Psoas muscle (tissue), 8 donors: ENCODE results near the gene MOCS3. TPM values are rescaled to one million over a fixed set of nuclear protein-coding genes. Genes with fewer than 3 reads are reported as not detected.
A peak's percentile ranks its signal among the peaks of the same experiment; 100 is the strongest.

Source experiments
- ATAC-seq, 4 donors: fragments of 200-7000 bp; cut with Tn5 transposase; one replicate each; pipeline ENCODE4 v1.9.1; 2020; ENCODE audit warnings: moderate library complexity in 3 of 4, mild to moderate bottlenecking in 2 of 4
- DNase-seq, 2 donors: peaks; one replicate each; pipeline ENCODE4 v3.0.0-alpha.2; 2020
- H3K27ac ChIP-seq: fragments of 200-600 bp; one replicate; pipeline ENCODE4 v1.8.0; 2022
- H3K27me3 ChIP-seq, 3 donors: fragments of 200-600 bp in 1 of 3; one replicate each; pipeline versions ENCODE4 v1.6.1 to v1.8.0; 2013 to 2022; ENCODE audit warnings: low read length in 2 of 3, mild to moderate bottlenecking in 2 of 3, moderate library complexity in 1 of 3; ENCODE audit not compliant: insufficient read depth in 3 of 3
- H3K36me3 ChIP-seq, 2 donors: fragments of 200-600 bp in 1 of 2; one replicate each; pipeline versions ENCODE4 v1.6.1 to v1.8.0; 2013 to 2022; ENCODE audit warnings: low read depth in 1 of 2, mild to moderate bottlenecking in 1 of 2, moderate library complexity in 1 of 2; ENCODE audit not compliant: insufficient read depth in 1 of 2
- H3K4me1 ChIP-seq: fragments of 200-600 bp; one replicate; pipeline ENCODE4 v1.8.0; 2022
- H3K4me3 ChIP-seq: fragments of 200-600 bp; one replicate; pipeline ENCODE4 v1.8.0; 2022; ENCODE audit warnings: mild to moderate bottlenecking
- H3K9me3 ChIP-seq: fragments of 200-600 bp; one replicate; pipeline ENCODE4 v1.8.0; 2022
- WGBS, 3 donors: extraction: QIAGEN DNeasy Blood & Tissue Kit; methylation state at CpG; one replicate each; pipeline versions ENCODE4 v1.1.6 to v1.1.7; 2013; 5-methylcytosine and 5-hydroxymethylcytosine counted together
- intact Hi-C, 2 donors: fragments of 100-400 bp; cut with DNase I; formaldehyde crosslinking; loops; one replicate each; pipeline versions ENCODE4 v1.11.0 to v1.14.2; 2022
- polyA plus RNA-seq, 3 donors: library from polyadenylated mRNA; stranded (reverse); fragments of 200-250 nt; gene quantifications; one replicate each; pipeline ENCODE4 v1.2.3, GENCODE V29; 2013
- total RNA-seq, 4 donors: library from RNA; stranded (reverse); fragmentation: NEBNext Ultra II Directional in 2 of 4; extraction: Animal tissue kit (Norgen Biotek cat#: 25700) in 2 of 4; gene quantifications; one replicate each; pipeline versions ENCODE4 v1.2.1 to v1.2.4, GENCODE V29; 2021 to 2023
- TF ChIP-seq, protein P1 (sequence below): fragments of 200-600 bp; IDR thresholded peaks from one replicate; pipeline ENCODE4 v1.8.0; 2022; ENCODE audit warnings: antibody characterized with exemption
- donor health status: healthy with polysubstance abuse.
- donor health status: DM: no; HTN: no; CAD: no; lungs with moderate emphysema.
- donor health status: Bipolar disorder and iron deficiency.
- donor health status: healthy.
- donor health status: DM: yes; HTN: yes; CAD: no.
- donor health status: DM: no; HTN: no; CAD: no.
- donor health status: DM: no; HTN: no; CAD: no.
- donor health status: DM: yes; HTN: yes; CAD: no.

Gene MOCS3
- total and polyA plus RNA-seq, 7 donors, result 2.1 to 5.9 (median 3.5) TPM

DNA sequence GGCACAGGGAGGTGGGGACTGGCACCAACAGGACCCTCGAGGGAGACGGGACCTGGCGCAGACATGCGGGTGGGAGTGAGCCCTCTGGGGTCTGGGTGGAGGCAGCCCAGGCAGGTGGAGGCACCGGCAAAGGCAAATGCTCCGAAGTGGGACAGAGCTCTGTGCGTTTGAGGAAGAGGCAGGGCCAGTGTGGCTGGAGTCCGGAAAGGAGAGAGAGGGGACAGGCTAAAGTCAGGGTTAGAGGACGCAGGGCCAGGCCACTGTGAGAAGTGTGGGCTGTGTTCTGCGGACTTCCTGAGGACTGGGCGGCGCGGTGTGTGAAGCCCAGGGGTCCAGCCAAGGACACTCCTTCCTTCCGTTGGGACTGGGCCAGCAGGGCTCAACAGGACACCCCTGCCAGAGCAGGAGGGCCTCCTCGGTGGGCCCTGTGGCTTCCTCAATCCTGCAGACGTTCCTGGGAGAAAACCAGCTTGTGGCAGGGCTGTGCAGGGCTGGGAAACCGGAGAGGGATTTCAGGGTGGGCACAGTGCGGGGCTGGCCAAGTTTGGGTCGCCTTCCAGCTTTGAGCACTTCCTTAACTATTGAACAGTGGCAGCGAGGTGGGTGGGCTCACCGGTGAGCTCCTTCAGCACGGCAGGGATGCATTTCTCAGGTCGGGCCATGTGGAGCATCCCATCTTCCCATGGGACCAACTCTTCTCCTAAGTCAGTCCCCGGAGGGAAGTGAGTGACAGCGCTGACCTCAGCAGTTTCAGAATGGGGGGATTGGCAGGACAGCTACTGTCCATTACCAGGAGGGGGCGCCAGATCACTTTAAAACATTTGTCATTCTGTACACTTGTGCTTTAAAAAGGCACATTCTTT is 22.5 kb downstream of the MOCS3 start:
- ATAC-seq (no peak), DNase-seq (peak in 1 of 2 donors; percentile 38)
- intact Hi-C loops, result loop anchor here in 1 of 2 donors (10.0 kb wide), 2 partner anchors 614 to 644 kb away; no protein-coding TSS in a partner anchor
- H3K4me3 ChIP-seq, result no peak overlapping the region
- 41 to 43% (median 42%) methylated on average over 26 of the region's 26 CpGs for WGBS, 3 donors
- peaks cover 4 to 44% (median 5%) of the 10 kb centered on the region in 3 donors for H3K27me3 ChIP-seq
- no peak overlapping the region for H3K27ac ChIP-seq
- no peaks in the 10 kb centered on the region for H3K36me3 ChIP-seq
- H3K4me1 ChIP-seq, result no peaks in the 10 kb centered on the region
- H3K9me3 ChIP-seq, result no peaks in the 10 kb centered on the region
- TF ChIP-seq, protein P1, sequence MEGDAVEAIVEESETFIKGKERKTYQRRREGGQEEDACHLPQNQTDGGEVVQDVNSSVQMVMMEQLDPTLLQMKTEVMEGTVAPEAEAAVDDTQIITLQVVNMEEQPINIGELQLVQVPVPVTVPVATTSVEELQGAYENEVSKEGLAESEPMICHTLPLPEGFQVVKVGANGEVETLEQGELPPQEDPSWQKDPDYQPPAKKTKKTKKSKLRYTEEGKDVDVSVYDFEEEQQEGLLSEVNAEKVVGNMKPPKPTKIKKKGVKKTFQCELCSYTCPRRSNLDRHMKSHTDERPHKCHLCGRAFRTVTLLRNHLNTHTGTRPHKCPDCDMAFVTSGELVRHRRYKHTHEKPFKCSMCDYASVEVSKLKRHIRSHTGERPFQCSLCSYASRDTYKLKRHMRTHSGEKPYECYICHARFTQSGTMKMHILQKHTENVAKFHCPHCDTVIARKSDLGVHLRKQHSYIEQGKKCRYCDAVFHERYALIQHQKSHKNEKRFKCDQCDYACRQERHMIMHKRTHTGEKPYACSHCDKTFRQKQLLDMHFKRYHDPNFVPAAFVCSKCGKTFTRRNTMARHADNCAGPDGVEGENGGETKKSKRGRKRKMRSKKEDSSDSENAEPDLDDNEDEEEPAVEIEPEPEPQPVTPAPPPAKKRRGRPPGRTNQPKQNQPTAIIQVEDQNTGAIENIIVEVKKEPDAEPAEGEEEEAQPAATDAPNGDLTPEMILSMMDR, result peak; percentile 63

DNA sequence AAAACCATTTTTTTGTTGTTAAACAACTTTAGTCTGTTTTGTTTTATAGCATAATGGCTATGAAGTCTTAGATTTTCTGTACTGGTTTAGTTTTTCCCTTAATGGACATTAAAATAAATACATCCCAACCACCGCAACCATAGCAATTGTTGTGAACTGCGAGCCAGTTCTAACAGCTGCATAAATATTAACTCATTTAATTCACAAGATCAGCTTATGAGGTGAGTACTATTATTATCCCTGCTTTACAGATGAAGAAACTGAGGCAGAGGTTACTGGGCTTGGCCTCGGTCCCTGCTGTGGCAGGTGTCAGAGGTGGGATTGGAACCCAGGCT is 23.1 kb downstream of the MOCS3 start:
- H3K4me1 ChIP-seq, result no peaks in the 10 kb centered on the region
- no peaks in the 10 kb centered on the region for H3K36me3 ChIP-seq
- intact Hi-C loops, result loop anchor here in 1 of 2 donors (10.0 kb wide), 2 partner anchors 613 to 643 kb away; no protein-coding TSS in a partner anchor

DNA sequence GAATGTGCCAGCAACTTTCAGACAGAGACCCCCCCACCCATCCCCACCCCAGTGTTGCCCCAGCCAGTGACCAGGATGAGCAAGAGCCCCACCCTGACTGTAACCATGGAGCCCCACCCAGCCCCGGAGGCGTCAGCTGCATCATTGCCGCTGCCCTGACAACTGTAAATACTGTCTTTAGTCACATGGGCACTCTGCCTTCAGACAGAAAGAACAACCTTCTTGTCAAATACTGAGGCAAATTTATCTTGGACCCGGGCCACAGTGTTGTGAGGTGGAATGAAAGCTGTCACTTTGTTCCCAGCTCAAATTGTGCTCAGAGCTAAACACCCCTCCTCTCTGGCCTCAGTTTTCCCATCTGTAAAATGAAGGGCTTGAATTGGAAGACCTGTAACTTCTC is 23.7 kb downstream of the MOCS3 start:
- intact Hi-C loops, result loop anchor here in 1 of 2 donors (10.0 kb wide), 2 partner anchors 612 to 642 kb away; no protein-coding TSS in a partner anchor
- no peaks in the 10 kb centered on the region for H3K36me3 ChIP-seq
- no peak overlapping the region for H3K4me3 ChIP-seq
- ATAC-seq (no peak), DNase-seq (no peak)
- H3K9me3 ChIP-seq, result no peaks in the 10 kb centered on the region
- WGBS, 3 donors, result 21 to 30% (median 30%) methylated on average over 4 of the region's 4 CpGs
- H3K27ac ChIP-seq, result no peak overlapping the region
- no peaks in the 10 kb centered on the region for H3K4me1 ChIP-seq
- H3K27me3 ChIP-seq, result peaks cover 4 to 44% (median 5%) of the 10 kb centered on the region in 3 donors
- TF ChIP-seq, protein P1, result no peak

More for the DNA sequence above, 23.1 kb downstream of the MOCS3 start:
- no peak overlapping the region for H3K27ac ChIP-seq
- TF ChIP-seq, protein P1, result no peak
- DNase-seq (no peak), ATAC-seq (no peak)
- no peaks in the 10 kb centered on the region for H3K9me3 ChIP-seq
- WGBS, 3 donors, result 72 to 86% (median 79%) methylated on average over 3 of the region's 3 CpGs
- no peak overlapping the region for H3K4me3 ChIP-seq
- H3K27me3 ChIP-seq, result peaks cover 4 to 44% (median 5%) of the 10 kb centered on the region in 3 donors

DNA sequence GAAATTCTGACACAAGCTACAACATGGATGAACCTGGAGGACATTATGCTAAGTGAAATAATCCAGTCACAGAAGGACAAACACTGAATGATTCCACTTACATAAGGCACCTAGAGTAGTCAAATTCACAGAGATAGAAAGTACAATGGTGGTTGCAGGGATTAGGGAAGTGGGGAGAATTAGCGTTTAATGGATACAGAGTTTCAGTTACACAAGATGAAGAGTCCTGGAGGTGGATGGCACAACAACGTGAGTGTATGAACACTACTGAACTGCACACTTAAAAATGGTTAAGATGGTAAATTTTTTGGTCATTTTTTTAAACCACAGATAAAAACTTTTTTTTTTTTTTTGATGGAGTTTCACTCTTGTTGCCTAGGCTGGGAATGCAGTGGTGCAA is 24.7 kb downstream of the MOCS3 start:
- H3K4me1 ChIP-seq, result no peaks in the 10 kb centered on the region
- intact Hi-C loops, result loop anchor here in 1 of 2 donors (10.0 kb wide), 2 partner anchors 611 to 641 kb away; no protein-coding TSS in a partner anchor
- TF ChIP-seq, protein P1, result no peak
- no peak overlapping the region for H3K4me3 ChIP-seq
- H3K27me3 ChIP-seq, result peaks cover 4 to 44% (median 5%) of the 10 kb centered on the region in 3 donors
- WGBS, 3 donors, result 20 to 34% (median 26%) methylated on average over 2 of the region's 2 CpGs
- no peaks in the 10 kb centered on the region for H3K9me3 ChIP-seq
- no peak overlapping the region for H3K27ac ChIP-seq
- no peaks in the 10 kb centered on the region for H3K36me3 ChIP-seq
- DNase-seq (no peak), ATAC-seq (no peak)
